GM19324 (cell line): ENCODE data around the gene CSF3R.

ENCODE experiments used
- ATAC-seq: cut with Tn5 transposase; IDR thresholded peaks from one replicate; pipeline ENCODE4 v1.9.1; 2021; ENCODE audit warnings: mild to moderate bottlenecking, moderate library complexity; ENCODE audit not compliant: unreplicated experiment, low FRiP score

The CSF3R gene

GRCh38 chr1:36432616-36433015, 50.1 kb downstream of the CSF3R start:
- ATAC-seq, result no peak

GRCh38 chr1:36425791-36426190, 56.9 kb downstream of the CSF3R start:
- no peak for ATAC-seq

- ATAC-seq, result no peak
Observed at GRCh38 chr1:36421649-36422048, 61.1 kb downstream of the CSF3R start.

GRCh38 chr1:36420836-36421317, 61.8 kb downstream of the CSF3R start:
- no peak for ATAC-seq

GRCh38 chr1:36420409-36420808, 62.3 kb downstream of the CSF3R start:
- ATAC-seq, result no peak

- ATAC-seq, result no peak
Observed at GRCh38 chr1:36419569-36419968, 63.1 kb downstream of the CSF3R start.

GRCh38 chr1:36419140-36419539, 63.6 kb downstream of the CSF3R start:
- ATAC-seq, result no peak

GRCh38 chr1:36417931-36418330, 64.8 kb downstream of the CSF3R start:
- no peak for ATAC-seq
